GM18505 (cell line): ENCODE results near the gene OBSCN.

Experiments
- ATAC-seq: cut with Tn5 transposase; IDR thresholded peaks from one replicate; pipeline ENCODE4 v1.9.1; 2021; ENCODE audit not compliant: unreplicated experiment
- POLR2A ChIP-seq: IDR thresholded peaks from 4 replicates; pipeline ENCODE4 v1.6.1; 2011; ENCODE audit warnings: borderline replicate concordance; ENCODE audit not compliant: insufficient read depth, insufficient read length; ENCODE audit errors: extremely low read depth

OBSCN gene

DNA sequence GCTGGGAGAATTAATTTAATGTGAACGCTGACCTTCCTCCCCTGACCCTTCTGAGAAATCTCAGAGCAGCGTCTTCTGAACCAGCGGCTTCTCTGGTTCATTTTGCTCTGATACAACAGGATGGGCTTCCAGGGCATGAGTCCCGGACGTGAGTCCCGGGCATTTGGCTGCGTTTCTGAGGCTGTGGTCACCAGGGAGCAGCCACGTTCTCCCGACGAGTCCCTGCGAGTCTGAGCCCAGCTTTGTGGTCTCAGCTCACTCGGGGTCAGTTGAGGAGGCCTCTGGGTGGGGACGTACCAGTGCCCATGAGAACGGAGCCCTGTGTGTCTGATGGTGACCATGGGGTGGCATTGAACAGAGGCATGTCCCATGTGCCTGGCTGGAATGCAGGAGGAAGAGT lies 17.7 kb upstream of the OBSCN start:
- ATAC-seq, result no peak
- no peak for TF ChIP-seq POLR2A

DNA sequence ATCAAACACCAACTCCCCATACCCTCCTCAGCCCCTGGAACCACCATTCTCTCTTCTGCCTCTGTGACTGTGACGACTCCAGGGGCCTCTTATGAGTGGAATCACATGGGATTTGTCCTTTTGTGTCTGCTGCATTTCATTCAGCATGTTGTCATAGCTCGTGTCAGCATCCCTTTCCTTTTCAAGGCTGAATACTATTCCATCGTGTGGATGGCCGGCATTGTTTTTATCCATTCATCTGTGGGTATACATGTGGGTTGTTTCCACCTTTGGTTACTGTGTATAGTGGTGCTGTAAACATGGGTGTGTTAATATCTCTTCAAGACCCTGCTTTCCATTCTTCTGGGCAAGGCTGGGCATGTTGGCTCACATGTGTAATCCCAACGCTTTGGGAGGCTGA lies 17.1 kb upstream of the OBSCN start:
- TF ChIP-seq POLR2A, result no peak
- no peak for ATAC-seq

DNA sequence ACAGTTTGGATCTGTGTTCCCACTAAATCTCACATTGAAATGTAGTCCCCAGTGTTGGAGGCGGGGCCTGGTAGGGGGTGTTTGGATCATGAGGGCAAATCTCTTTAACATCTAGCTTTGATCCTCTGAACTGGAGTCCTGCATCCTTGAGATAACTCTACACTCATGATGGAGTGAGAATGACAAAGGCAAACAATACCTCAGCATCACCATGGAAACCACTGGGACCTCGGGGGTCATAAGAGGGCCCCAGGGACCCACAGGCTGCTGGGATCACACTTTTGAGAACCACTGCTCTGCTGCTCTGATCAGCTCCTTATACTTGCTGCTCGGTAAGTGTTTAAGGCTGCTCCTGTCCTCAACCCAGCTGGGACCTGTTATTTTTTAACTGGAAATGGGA lies 13.4 kb upstream of the OBSCN start:
- TF ChIP-seq POLR2A, result no peak
- ATAC-seq, result no peak

- TF ChIP-seq POLR2A, result no peak
- no peak for ATAC-seq
Measured at GRCh38 chr1:228194921-228195812, 12.7 kb upstream of the OBSCN start.

DNA sequence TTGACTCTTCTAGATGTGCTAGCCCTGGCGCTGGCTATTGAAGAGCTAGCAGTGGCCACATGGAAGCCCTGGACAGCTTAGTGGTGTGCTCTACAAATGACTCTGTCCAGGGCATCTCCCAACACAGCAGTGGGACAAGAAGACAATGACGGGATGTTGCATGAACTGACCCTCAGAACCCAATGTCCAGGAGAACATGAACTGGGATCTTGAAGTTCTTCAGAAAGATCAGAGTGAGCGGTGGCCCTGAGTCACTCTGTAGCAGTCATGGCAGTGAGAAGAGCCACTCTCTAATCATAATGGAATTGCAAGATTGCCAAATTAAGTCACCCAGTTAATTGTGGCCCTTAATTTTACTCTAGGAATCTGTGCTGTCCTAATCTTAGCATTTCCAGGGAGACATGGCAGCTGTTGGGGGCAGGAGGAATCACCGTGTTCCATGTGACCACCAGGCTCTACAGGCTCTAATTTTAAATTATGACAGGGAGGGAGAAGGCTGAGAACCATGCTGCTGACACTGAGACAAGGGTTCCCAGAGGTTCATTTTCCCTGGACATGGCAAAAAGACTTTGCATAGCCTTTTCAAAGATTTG lies 10.2 kb upstream of the OBSCN start:
- no peak for TF ChIP-seq POLR2A
- ATAC-seq, result no peak

- TF ChIP-seq POLR2A, result no peak
- no peak for ATAC-seq
Measured at GRCh38 chr1:228198977-228199590, 8.8 kb upstream of the OBSCN start.

- ATAC-seq, result no peak
- no peak for TF ChIP-seq POLR2A
Measured at GRCh38 chr1:228204958-228205357, 2.9 kb upstream of the OBSCN start.

DNA sequence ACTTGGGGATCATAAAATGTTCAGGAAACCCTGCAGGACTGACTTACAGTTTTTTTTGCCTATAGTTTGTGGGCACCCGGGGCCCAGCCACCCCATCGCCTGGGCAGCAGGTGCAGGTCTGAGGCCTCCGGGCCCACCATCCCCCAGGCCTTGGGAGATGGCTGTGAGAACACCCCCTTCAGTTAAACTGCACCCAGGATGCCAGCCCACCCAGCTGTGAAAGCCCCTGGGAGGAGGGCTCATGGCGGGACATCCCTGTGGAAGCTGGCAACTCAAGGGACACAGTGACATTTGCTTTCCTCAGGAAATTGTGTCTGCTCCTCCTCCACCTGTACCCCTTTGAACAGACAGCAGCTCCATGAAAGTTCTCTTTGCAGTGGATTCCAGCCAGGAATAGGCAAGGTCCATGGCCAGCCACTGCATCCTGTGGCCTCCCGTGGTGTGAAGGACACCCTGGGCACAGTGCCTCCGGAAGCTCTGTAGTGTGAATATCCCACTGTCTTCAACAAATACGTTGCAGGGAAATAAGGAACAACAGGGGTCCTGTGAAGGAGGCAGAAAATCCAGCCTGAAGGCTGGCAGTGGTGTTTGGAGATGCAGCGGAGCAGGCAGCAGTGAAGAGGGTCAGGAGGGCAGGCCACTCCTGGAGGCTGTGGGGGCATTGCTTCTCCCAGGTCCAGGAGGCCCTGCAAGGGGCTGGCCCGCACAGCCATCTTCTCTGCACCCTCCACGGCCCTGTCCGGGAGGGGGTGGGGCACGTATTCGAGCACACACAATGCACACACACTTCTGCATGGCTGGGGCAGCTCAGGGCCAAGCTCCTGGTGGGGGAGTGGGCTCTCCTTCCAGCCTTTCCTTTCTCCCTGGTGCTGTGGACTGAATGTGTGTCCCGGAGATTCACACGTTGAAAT lies 2.1 kb upstream of the OBSCN start:
- TF ChIP-seq POLR2A, result no peak
- ATAC-seq, result no peak

DNA sequence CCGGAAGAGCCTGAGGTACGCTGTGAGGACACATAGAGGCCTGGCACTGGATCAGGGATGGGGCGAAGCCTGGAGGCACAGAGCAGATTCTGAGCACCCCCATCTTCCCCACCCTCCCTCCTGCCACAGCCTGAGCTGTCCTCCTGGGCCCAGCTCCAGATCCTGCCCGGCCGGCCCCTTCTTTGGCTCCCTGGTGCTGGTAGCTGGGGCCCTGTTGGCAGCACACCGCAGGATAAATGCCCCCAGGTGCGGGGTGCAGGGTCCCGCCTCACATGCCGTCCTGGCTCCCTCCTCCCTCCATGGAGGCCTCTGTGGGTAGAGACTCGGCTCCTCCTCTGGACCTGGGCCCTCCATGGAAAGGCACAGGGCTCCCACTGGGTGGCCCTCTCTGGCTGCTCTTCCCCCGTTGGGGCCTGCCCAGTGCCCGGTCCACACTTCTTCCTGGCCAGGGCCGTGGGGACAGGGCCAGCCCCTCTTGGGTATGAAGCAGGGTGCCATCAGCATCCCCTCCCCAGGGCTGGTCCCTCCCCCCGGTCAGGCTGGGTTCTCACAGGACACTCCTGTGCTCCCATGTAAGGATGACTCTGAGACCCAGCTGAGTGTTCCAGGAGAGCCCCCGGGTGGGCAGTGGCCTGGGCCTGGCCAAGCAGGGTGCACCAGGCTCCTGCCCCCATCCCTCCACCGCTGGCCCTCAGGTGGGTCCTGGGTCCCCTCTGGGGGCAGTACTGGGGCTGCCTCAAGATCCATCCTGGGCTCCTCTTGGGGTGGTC lies 1.1 kb upstream of the OBSCN start:
- TF ChIP-seq POLR2A, result no peak
- ATAC-seq, result no peak

DNA sequence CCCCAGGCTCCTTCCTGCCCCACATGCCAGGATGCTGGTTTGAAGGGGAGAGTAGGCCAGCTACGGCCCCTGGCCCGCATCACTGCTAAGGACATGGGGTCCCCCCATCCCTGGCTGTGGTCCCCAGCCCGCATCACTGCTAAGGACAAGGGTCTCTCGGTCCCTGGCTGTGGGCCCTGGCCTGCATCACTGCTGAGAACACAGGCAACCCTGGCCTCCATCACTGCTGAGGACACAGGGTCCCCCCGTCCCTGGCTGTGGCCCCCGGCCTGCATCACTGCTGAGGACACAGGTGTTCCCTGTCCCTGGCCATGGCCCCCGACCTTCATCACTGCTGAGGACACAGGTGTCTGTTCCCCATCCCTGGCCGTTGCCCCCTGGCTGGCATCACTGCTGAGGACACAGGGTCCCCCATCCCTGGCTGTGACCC lies 448 bp upstream of the OBSCN start:
- no peak for TF ChIP-seq POLR2A
- ATAC-seq, result no peak

GRCh38 chr1:228208831-228209551 lies 1.1 kb downstream of the OBSCN start:
- ATAC-seq, result no peak
- no peak for TF ChIP-seq POLR2A

DNA sequence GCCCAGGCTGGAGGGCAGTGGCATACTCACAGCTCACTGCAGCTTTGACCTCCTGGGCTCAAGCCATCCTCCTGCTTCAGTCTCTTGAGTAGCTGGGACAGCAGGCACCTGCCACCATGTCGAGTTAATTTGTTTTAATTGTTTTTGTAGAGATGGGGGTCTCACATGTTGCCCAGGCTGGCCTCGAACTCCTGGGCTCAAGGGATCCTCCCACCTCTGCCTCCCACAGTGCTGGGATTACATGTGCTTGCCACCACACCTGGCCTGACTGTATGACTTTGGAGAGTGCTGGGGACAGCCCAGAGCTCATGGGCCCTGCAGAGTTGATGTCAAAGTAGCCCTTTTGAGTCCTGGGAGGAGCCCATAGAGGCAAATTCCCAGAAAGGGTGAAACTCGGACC lies 1.8 kb downstream of the OBSCN start:
- TF ChIP-seq POLR2A, result no peak
- no peak for ATAC-seq
